HEK293 (cell line): ENCODE data around the gene SESN1.

Experiments used
- CTCF ChIA-PET: fragments of 350-600 bp; formaldehyde crosslinking; extraction: SDS; loops from one replicate; lab custom pipeline; 2021; ENCODE audit warnings: antibody characterized with exemption; lab: Yijun Ruan, JAX
- POLR2A ChIA-PET: fragments of 300-600 bp; formaldehyde crosslinking; extraction: SDS; loops from one replicate; lab custom pipeline; 2020; ENCODE audit warnings: antibody characterized with exemption, inconsistent platforms; lab: Yijun Ruan, JAX
- H3K27ac ChIP-seq: fragments of 200-500 bp; sonication (Bioruptor generic); 2 replicates; pipeline ENCODE4 v1.5.1; 2014; ENCODE audit warnings: low read depth, low read length, control low read depth, inconsistent platforms; ENCODE audit errors: extremely low read depth
- H3K36me3 ChIP-seq, 2 experiments: fragments of 200-500 bp in 1 of 2; sonication (Bioruptor generic) in 1 of 2; 1 replicate in 1 of 2; 2 replicates in 1 of 2; pipeline ENCODE4 v1.5.1; 2014 to 2017; ENCODE audit warnings: inconsistent platforms in 2 of 2, low read length in 2 of 2; ENCODE audit not compliant: control insufficient read depth in 2 of 2, insufficient read depth in 1 of 2
- H3K4me1 ChIP-seq: fragments of 200-500 bp; sonication (Bioruptor generic); 2 replicates; pipeline ENCODE4 v1.5.1; 2014; ENCODE audit warnings: mild to moderate bottlenecking, low read length, inconsistent platforms; ENCODE audit not compliant: control insufficient read depth, insufficient read depth
- H3K4me3 ChIP-seq: 2 replicates; pipeline ENCODE4 v1.5.1; 2011; ENCODE audit warnings: low read depth, mild to moderate bottlenecking, control low read depth, low read length, moderate library complexity
- H3K9me3 ChIP-seq: fragments of 200-500 bp; sonication (Bioruptor generic); 2 replicates; pipeline ENCODE4 v1.5.1; 2014; ENCODE audit warnings: low read depth, low read length, inconsistent platforms; ENCODE audit not compliant: control insufficient read depth, insufficient read depth
- GFI1B ChIP-seq: fragments of 450-650 bp; formaldehyde crosslinking; IDR thresholded peaks from 2 replicates; pipeline ENCODE4 v1.5.1; 2016; ENCODE audit warnings: missing biosample characterization, missing genetic modification characterization
- GLI2 ChIP-seq: fragments of 450-650 bp; formaldehyde crosslinking; IDR thresholded peaks from 2 replicates; pipeline ENCODE4; 2017; ENCODE audit warnings: missing biosample characterization, missing genetic modification characterization, low read depth, borderline replicate concordance
- KLF7 ChIP-seq: fragments of 450-650 bp; formaldehyde crosslinking; IDR thresholded peaks from 2 replicates; pipeline ENCODE4 v1.5.1; 2016; ENCODE audit warnings: missing biosample characterization, missing genetic modification characterization, borderline replicate concordance
- MZF1 ChIP-seq: fragments of 450-650 bp; formaldehyde crosslinking; IDR thresholded peaks from 2 replicates; pipeline ENCODE4 v1.5.1; 2017; ENCODE audit warnings: missing biosample characterization, missing genetic modification characterization, borderline replicate concordance
- OVOL3 ChIP-seq: fragments of 450-650 bp; formaldehyde crosslinking; IDR thresholded peaks from 2 replicates; pipeline ENCODE4 v1.5.1; 2016; ENCODE audit warnings: missing biosample characterization, missing genetic modification characterization
- SALL2 ChIP-seq: fragments of 450-650 bp; formaldehyde crosslinking; IDR thresholded peaks from 2 replicates; pipeline ENCODE4 v1.5.0; 2017; ENCODE audit warnings: missing biosample characterization, mild to moderate bottlenecking, missing genetic modification characterization, borderline replicate concordance
- WT1 ChIP-seq: fragments of 450-650 bp; formaldehyde crosslinking; IDR thresholded peaks from 2 replicates; pipeline ENCODE4 v1.5.1; 2016; ENCODE audit warnings: missing biosample characterization, missing genetic modification characterization
- ZBTB21 ChIP-seq: fragments of 450-650 bp; formaldehyde crosslinking; IDR thresholded peaks from 2 replicates; pipeline ENCODE4 v1.5.1; 2017; ENCODE audit warnings: missing biosample characterization, missing genetic modification characterization
- ZBTB7A ChIP-seq: fragments of 450-650 bp; formaldehyde crosslinking; IDR thresholded peaks from 2 replicates; pipeline ENCODE4 v1.5.1; 2016; ENCODE audit warnings: low read depth, missing biosample characterization, missing genetic modification characterization
- ZEB2 ChIP-seq: fragments of 450-650 bp; formaldehyde crosslinking; IDR thresholded peaks from 2 replicates; pipeline ENCODE4 v1.5.1; 2016; ENCODE audit warnings: missing biosample characterization, missing genetic modification characterization
- ZFP41 ChIP-seq: fragments of 450-650 bp; formaldehyde crosslinking; IDR thresholded peaks from 2 replicates; pipeline ENCODE4 v1.5.1; 2016; ENCODE audit warnings: missing biosample characterization, missing genetic modification characterization, borderline replicate concordance
- ZNF10 ChIP-seq: fragments of 450-650 bp; formaldehyde crosslinking; IDR thresholded peaks from 2 replicates; pipeline ENCODE4 v1.5.1; 2017; ENCODE audit warnings: missing biosample characterization, missing genetic modification characterization
- ZNF121 ChIP-seq: fragments of 450-650 bp; formaldehyde crosslinking; IDR thresholded peaks from 2 replicates; pipeline ENCODE4 v1.5.1; 2016; ENCODE audit warnings: missing biosample characterization, missing genetic modification characterization
- ZNF132 ChIP-seq: fragments of 450-650 bp; formaldehyde crosslinking; IDR thresholded peaks from 2 replicates; pipeline ENCODE4 v1.5.1; 2017; ENCODE audit warnings: missing biosample characterization, missing genetic modification characterization, borderline replicate concordance
- ZNF148 ChIP-seq: fragments of 450-650 bp; formaldehyde crosslinking; IDR thresholded peaks from 2 replicates; pipeline ENCODE4 v1.5.0; 2017; ENCODE audit warnings: missing biosample characterization, missing genetic modification characterization, borderline replicate concordance
- ZNF174 ChIP-seq: fragments of 450-650 bp; formaldehyde crosslinking; IDR thresholded peaks from 2 replicates; pipeline ENCODE4 v1.5.0; 2017; ENCODE audit warnings: missing biosample characterization, mild to moderate bottlenecking, missing genetic modification characterization
- ZNF202 ChIP-seq: fragments of 450-650 bp; formaldehyde crosslinking; IDR thresholded peaks from 2 replicates; pipeline ENCODE4 v1.5.1; 2016; ENCODE audit warnings: missing biosample characterization, missing genetic modification characterization, borderline replicate concordance
- ZNF223 ChIP-seq: fragments of 450-650 bp; formaldehyde crosslinking; IDR thresholded peaks from 2 replicates; pipeline ENCODE4 v1.5.1; 2016; ENCODE audit warnings: missing biosample characterization, missing genetic modification characterization
- ZNF302 ChIP-seq: fragments of 450-650 bp; formaldehyde crosslinking; IDR thresholded peaks from 2 replicates; pipeline ENCODE4 v1.5.1; 2016; ENCODE audit warnings: missing biosample characterization, missing genetic modification characterization, low read depth
- ZNF341 ChIP-seq: fragments of 450-650 bp; formaldehyde crosslinking; IDR thresholded peaks from 2 replicates; pipeline ENCODE4; 2016; ENCODE audit warnings: low read depth, missing biosample characterization, missing genetic modification characterization
- ZNF362 ChIP-seq: fragments of 450-650 bp; formaldehyde crosslinking; IDR thresholded peaks from 2 replicates; pipeline ENCODE4 v1.5.1; 2016; ENCODE audit warnings: missing biosample characterization, missing genetic modification characterization
- ZNF366 ChIP-seq: fragments of 450-650 bp; formaldehyde crosslinking; conservative IDR thresholded peaks from 2 replicates; pipeline ENCODE4 v1.5.1; 2016; ENCODE audit warnings: missing biosample characterization, missing genetic modification characterization
- ZNF449 ChIP-seq: fragments of 450-650 bp; formaldehyde crosslinking; IDR thresholded peaks from 2 replicates; pipeline ENCODE4 v1.5.1; 2017; ENCODE audit warnings: missing biosample characterization, mild to moderate bottlenecking, missing genetic modification characterization, moderate library complexity
- ZNF48 ChIP-seq: fragments of 450-650 bp; formaldehyde crosslinking; IDR thresholded peaks from 2 replicates; pipeline ENCODE4 v1.5.1; 2016; ENCODE audit warnings: missing biosample characterization, missing genetic modification characterization
- ZNF621 ChIP-seq: fragments of 450-650 bp; formaldehyde crosslinking; IDR thresholded peaks from 2 replicates; pipeline ENCODE4 v1.5.1; 2017; ENCODE audit warnings: missing biosample characterization, missing genetic modification characterization
- ZNF692 ChIP-seq: fragments of 450-650 bp; formaldehyde crosslinking; IDR thresholded peaks from 2 replicates; pipeline ENCODE4 v1.5.1; 2016; ENCODE audit warnings: missing biosample characterization, missing genetic modification characterization

Gene SESN1

GRCh38 chr6:109009236-109009961 lies 85.2 kb downstream of the SESN1 start (continued):
- TF ChIP-seq ZNF174 (tag by site-specific recombination) (no peak), ZFP41 (no peak), ZNF621 (no peak), GLI2 (tag by site-specific recombination) (no peak), ZNF148 (tag by site-specific recombination) (no peak)

GRCh38 chr6:109008537-109009235 lies 86.0 kb downstream of the SESN1 start:
- POLR2A ChIA-PET = interaction anchor here (0.7 to 4.4 kb wide), 11 partner anchors 10 to 450 kb away, joined by 3 to 27 read pairs (median 3); partner anchors contain the start of genes CEP57L1, FOXO3 and SESN1
- TF ChIP-seq ZEB2 (tag by site-specific recombination) (peak; percentile 70), ZNF121 (tag by site-specific recombination) (no peak; the same call in 1 of the 2 replicates), ZBTB21 (tag by site-specific recombination) (peak; percentile 94), ZNF223 (tag by site-specific recombination) (no peak), ZNF341 (tag by site-specific recombination) (no peak; the same call in 1 of the 2 replicates), WT1 (tag by site-specific recombination) (no peak), SALL2 (no peak), ZNF302 (no peak), ZNF202 (no peak), ZNF148 (tag by site-specific recombination) (no peak), KLF7 (no peak), MZF1 (tag by site-specific recombination) (peak; percentile 59; the same call in 1 of the 2 replicates), ZNF132 (tag by site-specific recombination) (no peak), ZNF48 (no peak), ZNF10 (tag by site-specific recombination) (0 out of 2 replicates have a peak, but pooled peaks have one; percentile 31), ZNF362 (tag by site-specific recombination) (peak; percentile 89), OVOL3 (tag by site-specific recombination) (no peak), ZBTB7A (tag by site-specific recombination) (no peak), ZNF366 (tag by site-specific recombination) (peak; percentile 78), ZNF692 (tag by site-specific recombination) (no peak), ZNF174 (tag by site-specific recombination) (no peak), GFI1B (tag by site-specific recombination) (no peak), ZNF449 (tag by site-specific recombination) (no peak)

More at GRCh38 chr6:109008537-109009235, 86.0 kb downstream of the SESN1 start:
- Histone ChIP-seq H3K4me1 (peaks cover 30% of the 10 kb centered on the region), H3K4me3 (peak overlapping the region; percentile 97), H3K9me3 (no peaks in the 10 kb centered on the region), H3K27ac (peak overlapping the region; percentile 97), H3K36me3 (no peaks in the 10 kb centered on the region)
- CTCF ChIA-PET = interaction anchor here (0.7 to 1.1 kb wide), 5 partner anchors 62 to 456 kb away, joined by 3 to 5 read pairs (median 3); no protein-coding TSS in a partner anchor
